WI38 (cell line): ENCODE results near the gene MOV10L1.

Experiments
- H3K4me3 ChIP-seq: 2 replicates; pipeline ENCODE4 v1.5.1; 2011; ENCODE audit warnings: low read depth, mild to moderate bottlenecking, control low read depth, low read length
- TF ChIP-seq, protein P1 (sequence below): IDR thresholded peaks from 2 replicates; pipeline ENCODE4 v1.5.1; 2012; ENCODE audit warnings: low read depth, mild to moderate bottlenecking, control low read depth, low read length

MOV10L1 gene

DNA sequence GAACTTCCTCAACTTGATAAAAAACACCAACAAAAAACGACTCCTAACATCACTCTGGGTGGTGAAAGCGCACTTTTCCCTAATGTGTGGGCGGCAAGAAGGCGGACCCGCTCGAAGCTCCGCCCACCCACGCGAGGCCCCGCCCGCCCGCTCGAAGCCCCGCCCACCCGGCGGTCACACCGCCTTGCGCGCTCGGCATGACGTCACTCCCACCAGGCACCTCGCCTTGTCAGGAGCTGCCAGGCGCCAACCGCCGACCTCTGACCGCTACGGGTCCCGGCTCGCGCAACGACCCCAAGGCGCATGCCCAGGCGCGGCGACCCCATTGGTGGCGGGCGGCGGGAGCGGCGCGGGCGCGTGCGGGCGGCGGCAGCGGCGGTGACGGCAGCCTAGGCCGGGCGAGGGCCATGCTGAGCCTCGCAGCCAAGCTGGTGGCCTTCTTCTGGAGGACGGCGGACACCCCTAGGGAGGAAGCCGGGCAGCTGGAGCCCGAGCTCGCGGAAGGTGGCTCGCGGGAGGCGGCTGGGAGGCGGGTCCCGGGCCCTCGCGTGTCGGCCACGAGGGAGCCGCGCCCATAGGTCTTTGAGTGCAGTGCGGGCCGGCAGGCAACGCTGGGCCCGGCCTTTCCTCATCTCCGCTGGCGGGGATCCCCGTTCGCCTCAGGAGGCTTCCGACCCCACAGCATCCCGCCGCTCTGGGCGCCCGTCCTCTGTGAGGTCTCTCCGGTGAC is at the start of gene MOV10L1:
MOV10L1 (plus strand) TSS at position 325 of the 730 bp plus-strand sequence; CDS start at position 408, 83 bp downstream.
- TF ChIP-seq, protein P1, sequence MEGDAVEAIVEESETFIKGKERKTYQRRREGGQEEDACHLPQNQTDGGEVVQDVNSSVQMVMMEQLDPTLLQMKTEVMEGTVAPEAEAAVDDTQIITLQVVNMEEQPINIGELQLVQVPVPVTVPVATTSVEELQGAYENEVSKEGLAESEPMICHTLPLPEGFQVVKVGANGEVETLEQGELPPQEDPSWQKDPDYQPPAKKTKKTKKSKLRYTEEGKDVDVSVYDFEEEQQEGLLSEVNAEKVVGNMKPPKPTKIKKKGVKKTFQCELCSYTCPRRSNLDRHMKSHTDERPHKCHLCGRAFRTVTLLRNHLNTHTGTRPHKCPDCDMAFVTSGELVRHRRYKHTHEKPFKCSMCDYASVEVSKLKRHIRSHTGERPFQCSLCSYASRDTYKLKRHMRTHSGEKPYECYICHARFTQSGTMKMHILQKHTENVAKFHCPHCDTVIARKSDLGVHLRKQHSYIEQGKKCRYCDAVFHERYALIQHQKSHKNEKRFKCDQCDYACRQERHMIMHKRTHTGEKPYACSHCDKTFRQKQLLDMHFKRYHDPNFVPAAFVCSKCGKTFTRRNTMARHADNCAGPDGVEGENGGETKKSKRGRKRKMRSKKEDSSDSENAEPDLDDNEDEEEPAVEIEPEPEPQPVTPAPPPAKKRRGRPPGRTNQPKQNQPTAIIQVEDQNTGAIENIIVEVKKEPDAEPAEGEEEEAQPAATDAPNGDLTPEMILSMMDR, result no peak
- H3K4me3 ChIP-seq, result no peak within 1 kb of the TSS

DNA sequence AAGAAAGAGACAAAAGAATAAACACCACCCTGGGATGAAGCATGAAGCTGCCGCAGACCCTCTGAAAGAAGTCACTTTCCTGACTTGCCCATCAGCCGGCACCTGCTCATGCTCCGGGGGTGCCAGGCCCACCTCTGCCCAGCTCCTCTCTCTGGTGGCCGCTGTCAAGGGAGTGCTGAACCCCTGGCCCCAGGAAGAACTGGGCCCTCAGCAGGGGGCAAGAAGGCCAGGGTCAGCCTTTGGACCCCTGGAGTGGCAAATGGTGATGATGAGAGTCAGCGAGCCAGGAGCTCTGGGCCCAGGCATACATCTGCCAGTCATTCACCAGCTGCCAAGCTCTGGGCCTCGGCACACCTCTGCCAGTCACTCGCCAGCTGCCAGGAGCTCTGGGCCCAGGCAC is 49.1 kb upstream of the MOV10L1 start:
- no peak overlapping the region for H3K4me3 ChIP-seq

DNA sequence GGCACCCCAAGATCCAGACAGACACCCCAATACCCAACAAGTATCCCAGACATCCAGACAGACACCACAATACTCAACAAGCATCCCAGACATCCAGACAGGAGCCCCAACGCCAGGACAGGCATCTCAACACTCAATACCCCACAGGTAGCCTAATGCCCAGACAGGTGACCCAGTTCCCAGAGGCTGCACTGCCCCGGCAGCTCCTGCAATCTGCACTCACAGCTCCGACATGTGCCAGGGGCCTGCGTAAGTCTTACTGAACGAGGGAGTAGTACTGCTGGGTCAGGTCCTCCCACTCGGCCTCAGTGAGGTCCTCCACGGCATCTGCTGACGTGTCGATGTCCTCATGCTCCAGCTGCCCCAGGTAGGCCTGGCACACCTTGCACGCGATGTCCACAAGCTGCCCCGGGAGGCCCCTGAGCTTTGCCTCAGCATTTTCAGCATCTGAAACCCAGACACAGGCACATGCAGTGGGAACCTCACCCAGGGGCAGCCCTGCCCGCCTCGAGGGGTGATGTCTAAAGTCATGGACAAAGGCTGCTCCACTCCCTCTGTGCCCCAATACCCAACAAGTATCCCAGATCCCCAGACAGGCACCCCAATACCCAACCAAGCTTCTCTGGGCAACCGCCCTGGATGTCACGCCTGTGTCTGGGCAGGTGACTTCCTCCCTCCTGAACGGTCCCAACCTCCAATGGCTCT is 48.3 kb upstream of the MOV10L1 start:
- H3K4me3 ChIP-seq, result no peak overlapping the region
- TF ChIP-seq, protein P1, result no peak

More for the DNA sequence above, 49.1 kb upstream of the MOV10L1 start:
- TF ChIP-seq, protein P1, result no peak

DNA sequence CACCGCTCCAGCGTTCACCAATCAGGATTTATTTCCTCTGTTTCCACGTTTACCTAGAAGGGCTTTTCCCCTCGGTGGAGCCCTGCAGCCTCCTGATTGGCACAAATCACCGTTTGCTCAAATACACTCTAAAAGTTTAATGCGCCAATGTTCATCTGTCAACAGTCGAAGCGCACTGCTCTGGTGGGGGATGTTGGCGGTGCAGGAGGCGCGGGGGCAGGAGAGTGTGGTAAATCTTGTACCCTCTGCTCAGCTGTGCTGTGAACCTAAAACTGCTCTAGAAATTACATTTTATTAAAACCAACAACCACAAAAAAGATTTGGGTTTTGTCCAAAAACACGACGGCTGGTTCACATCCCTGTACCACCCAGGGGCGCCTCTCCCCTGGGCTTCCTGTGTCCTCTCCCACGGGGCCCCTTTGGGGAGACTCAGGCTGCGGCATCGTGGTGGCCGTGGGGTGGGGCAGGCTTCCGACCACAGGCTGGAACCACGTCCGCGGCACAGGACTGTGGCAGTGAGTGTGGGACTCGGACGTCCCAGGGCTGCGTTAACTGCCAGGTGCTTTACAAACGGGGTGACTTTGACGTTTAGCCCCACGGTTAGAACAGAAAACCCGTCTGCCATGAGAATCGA is 45.2 kb upstream of the MOV10L1 start:
- H3K4me3 ChIP-seq, result no peak overlapping the region
- TF ChIP-seq, protein P1, result no peak

DNA sequence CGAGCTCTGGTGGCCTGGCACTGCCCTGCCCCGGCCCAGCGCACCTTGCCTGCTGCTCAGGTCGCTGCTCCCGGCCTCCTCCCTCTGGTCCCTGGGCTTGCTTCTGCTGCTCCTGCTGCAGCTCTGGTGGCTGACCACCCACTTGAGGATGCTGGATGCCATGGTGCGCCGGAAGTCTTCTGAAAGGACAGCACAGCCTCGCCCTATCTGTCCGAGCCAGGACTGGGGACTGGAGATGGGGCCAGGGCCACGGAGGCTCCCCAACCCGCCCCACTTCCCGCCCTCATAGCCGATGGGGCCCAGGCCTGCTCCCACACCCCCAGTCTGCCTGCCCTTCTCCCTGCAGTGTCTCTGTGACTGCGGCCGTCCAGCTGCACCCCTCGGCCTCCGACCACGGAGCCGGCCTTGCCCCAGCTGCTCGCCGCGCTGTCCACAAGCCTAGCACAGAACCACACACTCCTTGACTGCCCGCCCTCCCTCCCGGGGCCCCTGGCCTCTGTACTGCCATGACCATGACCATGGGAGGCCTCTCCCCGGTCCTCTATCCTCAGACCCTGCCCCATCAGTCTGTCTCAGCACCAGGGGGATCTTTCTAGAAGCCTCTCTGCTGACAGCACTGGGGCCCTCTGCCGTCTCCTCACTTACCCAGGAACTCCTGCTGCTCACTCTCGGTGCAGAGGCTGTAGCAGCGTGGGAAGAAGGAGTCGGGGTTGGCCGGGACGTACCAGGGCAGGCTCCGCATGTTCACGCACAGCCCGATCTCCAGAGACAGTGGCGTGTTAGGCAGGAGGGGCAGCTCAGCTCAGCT is 44.4 kb upstream of the MOV10L1 start:
- no peak overlapping the region for H3K4me3 ChIP-seq
- TF ChIP-seq, protein P1, result no peak

DNA sequence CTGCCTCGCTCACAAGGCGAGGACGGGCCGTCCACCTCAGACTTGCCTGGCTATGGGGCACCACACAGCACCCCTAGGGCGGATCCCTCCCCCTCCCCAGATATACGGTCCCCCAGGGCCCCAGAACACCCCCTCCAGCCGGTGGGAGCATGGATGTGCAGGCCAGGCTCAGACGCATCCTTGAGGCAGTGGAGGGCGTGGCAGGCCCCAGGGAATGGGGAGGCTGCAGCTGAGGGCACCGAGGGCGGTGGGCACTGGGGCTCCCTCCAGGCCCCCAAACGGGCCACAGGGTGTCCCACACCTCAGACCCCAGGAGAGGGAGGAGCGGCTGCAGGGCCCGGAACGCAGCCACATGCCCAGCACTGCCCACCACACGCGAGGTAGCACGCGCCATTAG is 43.8 kb upstream of the MOV10L1 start:
- H3K4me3 ChIP-seq, result no peak overlapping the region
- TF ChIP-seq, protein P1, result no peak
